Measurements from ENCODE around the gene SAMMSON. TPM values are rescaled to one million over a fixed set of nuclear protein-coding genes. Genes with fewer than 3 reads are reported as not detected.
A peak's percentile ranks its signal among the peaks of the same experiment; 100 is the strongest.

SAMMSON gene
- total and polyA plus RNA-seq, 9 of the 15 experiments (the other 6 are each of a cell fraction or from before 2014, with no cell fraction given): 0.65 to 4.4 (median 1.9) TPM

DNA sequence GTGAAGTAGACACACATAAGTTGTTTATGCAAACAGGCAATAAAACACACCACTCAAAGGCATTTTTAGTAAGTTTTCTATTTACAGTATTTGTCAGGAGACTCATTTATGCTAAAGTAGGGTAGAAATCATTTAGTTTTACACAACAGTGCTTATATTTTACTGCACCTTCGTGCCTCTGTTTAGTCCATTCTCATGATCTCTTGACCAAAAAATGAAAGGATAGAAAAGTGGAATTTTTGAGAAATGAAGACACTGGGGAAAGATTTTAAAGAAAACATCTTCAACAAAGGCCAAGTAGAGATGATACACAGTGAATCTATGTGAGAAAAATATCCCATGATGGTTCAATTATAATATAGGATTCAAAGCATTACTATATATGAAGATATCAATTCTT, 114.9 kb downstream of the SAMMSON start:
- H3K36me3 ChIP-seq (ENCODE audit: control insufficient read depth, insufficient read depth, low read length): no peaks in the 10 kb centered on the region
- intact Hi-C loops (cut with micrococcal nuclease): no loop called here
- H3K9ac ChIP-seq (ENCODE audit: insufficient read depth in 1 of 2, low read depth in 2 of 2, low read length in 2 of 2): no peak overlapping the region
- TF ChIP-seq ZNF384 (IDR thresholded peaks at IDR 0.05; ENCODE audit: low read depth, low read length) (no peak), HNRNPH1 (optimal IDR thresholded peaks at IDR 0.05; ENCODE audit: low read depth, low read length) (no peak), ARNT (IDR thresholded peaks at IDR 0.05) (no peak)
- TF ChIP-seq, protein P1, sequence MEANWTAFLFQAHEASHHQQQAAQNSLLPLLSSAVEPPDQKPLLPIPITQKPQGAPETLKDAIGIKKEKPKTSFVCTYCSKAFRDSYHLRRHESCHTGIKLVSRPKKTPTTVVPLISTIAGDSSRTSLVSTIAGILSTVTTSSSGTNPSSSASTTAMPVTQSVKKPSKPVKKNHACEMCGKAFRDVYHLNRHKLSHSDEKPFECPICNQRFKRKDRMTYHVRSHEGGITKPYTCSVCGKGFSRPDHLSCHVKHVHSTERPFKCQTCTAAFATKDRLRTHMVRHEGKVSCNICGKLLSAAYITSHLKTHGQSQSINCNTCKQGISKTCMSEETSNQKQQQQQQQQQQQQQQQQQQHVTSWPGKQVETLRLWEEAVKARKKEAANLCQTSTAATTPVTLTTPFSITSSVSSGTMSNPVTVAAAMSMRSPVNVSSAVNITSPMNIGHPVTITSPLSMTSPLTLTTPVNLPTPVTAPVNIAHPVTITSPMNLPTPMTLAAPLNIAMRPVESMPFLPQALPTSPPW (CRISPR knock-in tag; IDR thresholded peaks at IDR 0.05): no peak
- ATAC-seq: no peak
- H4K20me1 ChIP-seq (replicated peaks; ENCODE audit: control insufficient read depth, insufficient read depth, low read length): no peaks in the 10 kb centered on the region
- H3K4me2 ChIP-seq (ENCODE audit: insufficient read depth, low read length): no peak overlapping the region
- no peak for FAIRE-seq
- no peaks in the 10 kb centered on the region for H3K9me3 ChIP-seq (replicated peaks; ENCODE audit: control insufficient read depth, insufficient read depth, low read depth, low read length)
- ChIA-PET POLR2A (no interaction called here), CTCF (ENCODE audit: low intra/inter-chr PET ratio) (no interaction called here)
- DNase-seq (ENCODE audit: extremely low read depth in 1 of 4, low spot score in 3 of 4): no peak
- H3K9me1 ChIP-seq (ENCODE audit: control insufficient read depth, insufficient read depth, low read length): no peaks in the 10 kb centered on the region
- H3K79me2 ChIP-seq (ENCODE audit: control insufficient read depth, insufficient read depth, low read length): no peaks in the 10 kb centered on the region
- no peak overlapping the region for H3K4me3 ChIP-seq
- H3K4me1 ChIP-seq (replicated peaks in 1 of 2; ENCODE audit: control insufficient read depth in 2 of 2, insufficient read depth in 2 of 2, low read length in 2 of 2): no peaks in the 10 kb centered on the region
- no peaks in the 10 kb centered on the region; a peak in 1 of 5 replicates for H3K27me3 ChIP-seq (ENCODE audit: control insufficient read depth in 2 of 2, insufficient read depth in 2 of 2, low read length in 2 of 2)
- WGBS (ENCODE audit: insufficient coverage, low coverage, missing lambda C conversion rate): 0% methylated on average over 1 of the region's 1 CpG
- in situ Hi-C loops (cut with MboI): no loop called here
- no peak overlapping the region for H3K27ac ChIP-seq (ENCODE audit: extremely low read depth, low read depth, low read length)
- no TSS peak for BruUV-seq (replicated peaks)
- H2AFZ ChIP-seq (ENCODE audit: low read depth, low read length): no peak overlapping the region

DNA sequence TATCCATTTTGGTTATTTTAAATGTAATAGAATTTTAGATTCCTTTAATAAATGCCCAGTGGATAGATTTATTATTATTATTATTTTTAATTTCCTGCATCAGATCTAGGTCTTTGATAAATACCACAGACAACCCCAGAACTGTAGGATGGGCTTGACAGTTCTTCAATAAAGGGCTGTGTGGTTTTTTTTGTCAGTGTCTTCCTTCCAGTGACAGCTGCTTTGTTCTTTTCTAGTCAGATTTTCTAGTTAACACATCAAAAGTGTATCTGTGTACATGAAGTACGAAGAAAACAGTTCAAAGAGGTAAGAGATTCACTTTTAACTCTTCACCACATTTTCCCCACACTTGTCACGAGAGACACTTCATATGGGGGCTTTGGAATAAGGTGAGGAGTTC, 120.3 kb downstream of the SAMMSON start:
- Histone ChIP-seq H3K9ac (ENCODE audit: insufficient read depth in 1 of 2, low read depth in 2 of 2, low read length in 2 of 2) (peak overlapping the region; percentile 21 to 35; a peak in 1 of 4 replicates), H3K9me1 (ENCODE audit: control insufficient read depth, insufficient read depth, low read length) (no peaks in the 10 kb centered on the region), H3K4me3 (no peak overlapping the region), H3K27me3 (ENCODE audit: control insufficient read depth in 2 of 2, insufficient read depth in 2 of 2, low read length in 2 of 2) (peaks cover 0 to 5% of the 10 kb centered on the region in 2 experiments; a peak in 3 of 5 replicates), H3K36me3 (ENCODE audit: control insufficient read depth, insufficient read depth, low read length) (no peaks in the 10 kb centered on the region), H2AFZ (ENCODE audit: low read depth, low read length) (peak overlapping the region; percentile 83), H4K20me1 (replicated peaks; ENCODE audit: control insufficient read depth, insufficient read depth, low read length) (no peaks in the 10 kb centered on the region), H3K9me3 (replicated peaks; ENCODE audit: control insufficient read depth, insufficient read depth, low read depth, low read length) (no peaks in the 10 kb centered on the region), H3K79me2 (ENCODE audit: control insufficient read depth, insufficient read depth, low read length) (no peaks in the 10 kb centered on the region), H3K27ac (ENCODE audit: extremely low read depth, low read depth, low read length) (no peak overlapping the region), H3K4me1 (replicated peaks in 1 of 2; ENCODE audit: control insufficient read depth in 2 of 2, insufficient read depth in 2 of 2, low read length in 2 of 2) (no peaks in the 10 kb centered on the region), H3K4me2 (ENCODE audit: insufficient read depth, low read length) (peak overlapping the region; percentile 71)
- TF ChIP-seq NFYB (IDR thresholded peaks at IDR 0.05; ENCODE audit: extremely low read depth, insufficient read length) (no peak), SETDB1 (IDR thresholded peaks at IDR 0.05; ENCODE audit: low read length) (no peak), CBX2 (IDR thresholded peaks at IDR 0.05; ENCODE audit: insufficient read depth, low read length, poor library complexity, severe bottlenecking) (no peak), MTA2 (IDR thresholded peaks at IDR 0.05; ENCODE audit: low read depth) (no peak), ZNF436 (CRISPR knock-in tag; IDR thresholded peaks at IDR 0.05) (no peak)
- FAIRE-seq (no peak), DNase-seq (ENCODE audit: extremely low read depth in 1 of 4, low spot score in 3 of 4) (no peak), ATAC-seq (no peak)
- intact Hi-C loops (cut with micrococcal nuclease) (loop anchor here (1.0 kb wide), 1 partner anchor 239 kb away; no protein-coding TSS in a partner anchor), in situ Hi-C loops (cut with MboI) (no loop called here)
- WGBS (ENCODE audit: insufficient coverage, low coverage, missing lambda C conversion rate): 5% methylated on average over 2 of the region's 2 CpGs
- ChIA-PET CTCF (ENCODE audit: low intra/inter-chr PET ratio) (no interaction called here), POLR2A (interaction anchor here (0.5 to 2.7 kb wide), 4 partner anchors 12 to 312 kb away, joined by 3 to 10 read pairs (median 3); no protein-coding TSS in a partner anchor)
- no TSS peak for BruUV-seq (replicated peaks)

All from K562 (cell line).